Stimulated activated CD4-positive, alpha-beta T cell treated with anti-CD3 and anti-CD28 coated beads, Interleukin-4, amount 100 ng/mL, for 48 hours (primary cell): ENCODE measurements around the gene PRDM4.
"Not testable (repeated sequence)": the region's sequence is repeated elsewhere in the genome, so short reads cannot be mapped to it uniquely, and the experiment has no call there.

ENCODE experiments used
- DNase-seq, 2 donors: peaks; one replicate each; pipeline ENCODE4 v3.0.0-alpha.2; 2020; ENCODE audit warnings: low read depth in 2 of 2

The PRDM4 gene

DNA sequence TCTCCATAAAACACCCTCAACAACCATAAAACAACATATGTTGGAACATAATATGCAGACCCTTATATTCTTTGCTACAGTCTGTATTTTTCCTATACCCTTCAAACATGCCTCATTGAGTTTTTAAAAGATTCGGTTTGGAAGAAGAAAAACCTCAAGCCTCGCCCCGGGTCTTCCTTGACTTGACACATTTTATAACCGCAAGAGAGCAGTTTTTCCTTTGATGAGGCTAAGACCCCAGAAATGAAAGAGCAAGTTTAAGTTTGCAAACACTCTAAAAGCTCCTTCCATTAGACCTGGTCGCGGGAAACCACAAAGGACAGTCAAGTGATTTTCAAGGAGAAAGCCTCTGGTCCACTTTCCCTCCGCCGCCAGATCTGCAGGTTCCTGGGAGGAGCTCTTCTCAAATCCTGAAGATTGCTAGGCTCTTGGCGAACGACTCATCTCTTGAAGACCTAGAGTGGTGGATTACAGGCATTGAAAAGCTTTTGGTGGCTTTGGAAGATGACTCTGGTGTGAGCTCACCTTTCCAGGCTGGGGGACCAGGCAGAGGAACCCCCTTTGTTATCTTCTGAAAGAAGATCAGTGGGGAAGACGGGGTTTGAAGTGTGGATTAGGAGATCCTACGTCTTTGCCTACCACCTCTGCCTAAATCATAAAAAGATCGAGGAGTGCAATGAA is 13.6 kb upstream of the PRDM4 start, which contains the start of gene ASCL4:
Gene ASCL4, plus strand, starts transcription at position 356 of the 681 bp plus-strand sequence. CDS start 515 bp downstream, outside the sequence.
- DNase-seq, result no peak

DNA sequence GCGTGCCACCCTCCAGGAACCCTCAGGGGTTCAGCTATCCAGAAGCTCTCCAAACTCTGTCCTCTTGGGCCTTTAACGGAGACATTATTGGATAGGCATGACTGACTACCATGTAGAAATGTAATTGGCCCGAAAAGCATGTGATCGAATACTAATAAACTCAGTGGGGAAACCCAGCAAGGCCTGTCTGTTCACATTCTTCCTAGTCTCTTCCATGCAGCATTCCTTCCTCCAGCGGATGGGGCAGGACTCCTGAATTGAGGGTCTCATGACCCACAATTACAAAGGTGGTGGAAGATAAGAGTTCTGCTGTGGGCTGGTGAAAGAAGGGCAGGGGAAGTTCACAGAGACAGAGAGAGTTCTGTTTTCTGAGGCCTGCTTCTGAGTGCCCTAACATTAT is 6.5 kb upstream of the PRDM4 start:
- DNase-seq, result no peak

DNA sequence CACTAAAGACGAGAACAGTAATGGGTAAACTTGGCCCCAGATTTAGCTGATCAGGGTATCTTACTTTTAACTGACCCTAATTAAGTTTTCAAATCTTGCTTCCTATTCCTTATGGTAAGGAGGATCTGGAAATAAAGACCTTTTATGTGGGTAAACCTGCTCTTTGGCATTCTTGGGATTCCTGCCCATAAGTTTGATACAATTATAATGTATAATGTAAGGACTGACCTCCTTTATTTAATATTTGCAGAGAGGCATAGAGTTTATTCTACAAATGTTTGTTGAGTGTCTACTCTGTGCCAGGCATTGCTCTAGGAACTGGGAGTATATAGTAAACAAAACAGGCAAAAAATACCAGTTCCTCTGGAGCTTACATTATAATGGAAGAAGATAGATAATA is 4.4 kb upstream of the PRDM4 start:
- no peak for DNase-seq

DNA sequence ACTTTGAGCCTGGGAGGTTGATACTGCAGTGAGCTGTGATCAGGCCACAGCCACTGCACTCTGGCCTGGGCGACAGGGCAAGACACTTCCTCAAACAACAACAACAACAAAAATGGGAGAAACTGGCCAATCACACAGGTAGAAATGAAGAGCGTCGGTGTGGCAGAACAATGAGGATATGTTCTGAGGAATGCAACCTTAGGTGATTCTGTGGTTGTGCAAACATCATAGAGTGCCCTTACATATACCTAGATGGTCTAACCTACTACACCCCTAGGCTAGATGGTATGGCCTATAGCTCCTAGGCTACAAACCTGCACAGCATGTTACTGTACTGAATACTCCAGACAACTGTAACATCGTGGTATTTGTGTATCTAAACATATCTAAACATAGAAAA is 3.7 kb upstream of the PRDM4 start:
- no peak for DNase-seq

DNA sequence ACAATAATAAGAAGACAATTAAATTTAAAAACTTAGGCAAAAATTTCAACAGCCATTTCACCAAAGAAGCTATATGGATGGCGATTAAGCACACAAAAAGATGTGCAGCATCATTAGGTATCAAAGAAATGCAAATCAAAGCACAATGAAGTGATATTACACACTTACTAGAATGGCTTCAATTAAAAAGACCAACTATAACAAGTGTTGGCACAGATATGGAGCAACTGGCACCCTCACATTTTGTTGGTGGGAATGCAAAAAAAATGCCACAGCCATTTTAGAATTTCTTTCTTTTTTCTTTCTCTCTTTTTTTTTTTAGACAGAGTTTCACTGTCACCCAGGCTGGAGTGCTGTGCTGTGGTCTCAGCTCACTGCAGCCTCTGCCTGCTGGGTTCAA is 1.9 kb upstream of the PRDM4 start:
- DNase-seq, result no peak

DNA sequence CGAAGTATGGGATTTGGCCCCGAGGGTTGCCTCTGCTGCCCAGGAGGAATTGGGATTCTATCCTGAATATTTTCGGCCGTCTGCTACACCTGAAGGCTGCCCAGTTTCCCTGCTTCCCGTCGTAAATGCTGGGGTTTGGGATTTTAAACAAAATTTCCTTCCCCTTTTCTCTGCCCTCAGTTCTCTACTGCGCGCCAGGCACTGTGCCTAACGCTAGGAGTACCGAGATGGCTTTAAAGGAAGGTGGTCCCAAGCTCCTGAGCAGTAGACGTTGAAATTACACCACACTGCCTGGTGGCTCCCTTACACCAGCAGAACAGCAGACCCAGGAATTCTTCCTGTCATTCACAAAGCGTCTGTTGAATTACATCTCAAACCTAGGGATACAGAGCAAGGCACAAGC is 566 bp upstream of the PRDM4 start:
- no peak for DNase-seq

DNA sequence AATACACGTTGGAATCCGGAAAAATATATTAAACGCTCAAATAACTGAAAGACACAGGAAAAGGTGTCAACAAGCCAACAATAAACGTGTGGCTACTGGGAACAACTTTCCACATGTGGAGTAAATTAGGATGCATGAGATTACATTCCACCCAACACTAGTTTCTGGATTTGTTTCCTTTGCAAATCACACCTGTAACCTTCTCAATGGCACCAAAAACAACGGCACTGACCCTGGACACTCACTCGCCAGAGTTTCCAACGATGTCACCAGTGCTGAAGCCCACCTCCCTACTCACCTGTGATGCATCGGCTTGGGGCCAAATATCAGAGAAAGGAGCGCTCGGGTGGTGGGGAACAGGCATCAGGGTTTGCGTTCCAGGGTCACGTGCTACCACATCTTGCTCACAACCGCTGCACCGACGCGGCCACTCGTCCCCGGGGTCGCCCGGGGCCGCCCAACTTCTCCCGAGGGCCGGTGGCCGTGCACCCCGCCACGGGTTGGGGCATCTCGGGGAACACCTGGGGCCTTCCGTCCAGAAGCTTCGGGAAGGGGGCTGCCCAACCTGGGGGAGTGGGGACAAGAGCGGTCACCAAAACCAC is 629 bp downstream of the PRDM4 start:
- DNase-seq, result peak; percentile 10 to 27

DNA sequence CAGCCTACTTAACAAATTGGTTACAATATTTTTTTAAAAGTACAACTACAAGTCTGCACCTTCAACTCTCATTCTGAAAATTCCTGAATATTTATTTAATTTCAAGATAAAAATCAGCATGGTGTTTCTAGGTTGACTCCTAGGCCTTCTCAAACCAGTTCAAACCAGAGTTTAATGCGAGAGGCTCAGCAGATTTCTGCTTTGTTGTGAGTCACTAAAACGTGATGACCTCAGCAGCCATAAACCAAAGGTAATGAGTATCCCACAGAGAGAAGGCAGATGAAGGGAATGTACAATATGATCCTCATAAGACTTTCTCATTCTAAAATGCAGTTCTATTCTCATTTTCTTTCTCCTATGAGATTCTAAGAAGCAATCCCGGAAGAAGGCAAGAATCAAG is 1.5 kb downstream of the PRDM4 start:
- peak in 1 of 2 donors; percentile 32 for DNase-seq

- DNase-seq, result no peak
These were observed 11.9 kb downstream of the PRDM4 start for GRCh38 chr12:107749083-107749482.

- no peak for DNase-seq
These were observed 12.5 kb downstream of the PRDM4 start for GRCh38 chr12:107748472-107748871.

- DNase-seq, result no peak
These were observed 24.0 kb downstream of the PRDM4 start for GRCh38 chr12:107736914-107737313.

- no peak for DNase-seq
These were observed 25.2 kb downstream of the PRDM4 start for GRCh38 chr12:107735763-107736162.

GRCh38 chr12:107734139-107734538 is 26.8 kb downstream of the PRDM4 start:
- no peak for DNase-seq

- no peak for DNase-seq
These were observed 28.6 kb downstream of the PRDM4 start for GRCh38 chr12:107732365-107732764.

- DNase-seq, result no peak
These were observed 29.6 kb downstream of the PRDM4 start for GRCh38 chr12:107731366-107731765.

- DNase-seq, result no peak
These were observed 30.2 kb downstream of the PRDM4 start for GRCh38 chr12:107730618-107731341.

DNA sequence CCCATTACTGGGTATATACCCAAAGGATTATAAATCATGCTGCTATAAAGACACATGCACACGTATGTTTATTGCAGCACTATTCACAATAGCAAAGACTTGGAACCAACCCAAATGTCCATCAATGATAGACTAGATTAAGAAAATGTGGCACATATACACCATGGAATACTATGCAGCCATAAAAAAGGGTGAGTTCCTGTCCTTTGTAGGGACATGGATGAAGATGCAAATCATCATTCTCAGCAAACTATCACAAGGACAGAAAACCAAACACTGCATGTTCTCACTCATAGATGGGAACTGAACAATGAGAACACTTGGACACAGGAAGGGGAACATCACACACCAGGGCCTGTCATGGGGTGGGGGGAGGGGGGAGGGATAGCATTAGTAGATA is 33.2 kb downstream of the PRDM4 start:
- not testable (repeated sequence) for DNase-seq

GRCh38 chr12:107727327-107727726 is 33.6 kb downstream of the PRDM4 start:
- not testable (repeated sequence) for DNase-seq

DNA sequence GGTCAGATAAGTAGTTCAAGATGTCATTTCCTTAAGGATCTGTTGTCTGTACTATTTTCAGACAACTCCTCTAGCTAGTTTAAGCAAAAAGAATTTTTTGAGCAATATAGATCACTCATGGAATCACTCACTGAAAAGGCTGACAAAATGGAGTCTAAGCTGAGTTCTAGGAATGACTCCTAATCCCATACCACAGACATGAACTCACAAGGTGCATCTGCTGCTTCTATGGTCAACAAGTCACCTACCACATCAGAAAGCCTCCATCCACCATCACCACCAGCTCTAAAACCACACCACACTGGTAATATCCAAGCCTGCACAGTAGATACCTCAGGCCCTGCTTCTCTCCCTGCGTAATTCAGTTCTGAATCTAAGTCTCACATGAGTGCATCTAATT is 42.3 kb downstream of the PRDM4 start:
- DNase-seq, result no peak

DNA sequence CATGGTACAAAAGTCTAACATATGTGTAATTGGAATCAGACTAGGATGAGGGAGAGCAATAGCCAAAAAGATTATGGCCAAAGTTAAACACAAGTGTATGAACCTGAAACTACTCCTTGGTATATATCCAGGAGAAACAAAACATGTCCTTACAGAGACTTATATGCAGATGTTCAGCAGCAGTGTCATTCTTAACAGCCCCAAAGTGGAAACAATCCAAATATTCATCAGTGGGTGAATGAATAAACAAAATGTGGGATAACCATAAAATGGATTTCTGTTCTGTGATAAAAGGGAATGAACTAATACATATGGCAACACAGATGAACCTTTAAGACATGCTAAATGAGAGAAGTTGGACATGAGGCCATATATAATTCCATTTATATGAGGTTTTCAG is 45.2 kb downstream of the PRDM4 start:
- DNase-seq, result no peak

DNA sequence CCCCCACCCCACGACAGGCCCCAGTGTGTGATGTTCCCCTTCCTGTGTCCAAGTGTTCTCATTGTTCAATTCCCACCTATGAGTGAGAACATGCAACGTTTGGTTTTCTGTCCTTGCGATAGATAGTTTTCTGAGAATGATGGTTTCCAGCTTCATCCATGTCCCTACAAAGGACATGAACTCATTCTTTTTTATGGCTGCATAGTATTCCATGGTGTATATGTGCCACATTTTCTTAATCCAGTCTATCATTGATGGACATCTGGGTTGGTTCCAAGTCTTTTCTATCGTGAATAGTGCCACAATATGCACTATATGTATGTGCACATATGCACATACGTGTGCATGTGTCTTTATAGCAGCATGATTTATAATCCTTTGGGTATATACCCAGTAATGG is 55.4 kb downstream of the PRDM4 start:
- not testable (repeated sequence) for DNase-seq

DNA sequence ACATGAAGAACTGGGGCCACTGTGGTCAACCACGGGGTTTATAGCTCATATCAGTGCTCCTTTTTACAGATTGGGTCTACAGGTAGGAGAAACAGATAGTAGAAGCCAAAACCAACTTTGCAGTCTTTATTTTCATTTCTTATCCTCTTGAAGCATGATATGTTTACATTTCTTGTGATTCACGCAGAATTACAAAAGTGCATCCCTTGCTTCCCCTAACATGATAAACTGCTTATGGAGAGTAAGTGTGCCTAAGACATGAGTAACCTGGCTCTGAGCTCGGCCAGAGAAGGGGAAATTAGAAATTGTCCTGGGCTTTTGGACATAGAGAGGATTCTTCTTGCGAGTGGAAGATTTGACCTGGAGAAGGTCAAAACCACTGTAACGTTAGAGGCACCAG is 56.9 kb downstream of the PRDM4 start:
- DNase-seq, result no peak

- DNase-seq, result no peak
These were observed 58.8 kb downstream of the PRDM4 start for GRCh38 chr12:107702106-107702505.
